ENCODE results near the gene NADSYN1. TPM values are rescaled to one million over a fixed set of nuclear protein-coding genes. Genes with fewer than 3 reads are reported as not detected.

NADSYN1 gene
- total and polyA plus RNA-seq, 2 donors (not counting 1 experiment from before 2014, with no cell fraction given): 22.0 to 81.7 TPM

GRCh38 chr11:71542382-71542781, 89.4 kb downstream of the NADSYN1 start:
- H3K4me1 ChIP-seq (ENCODE audit: control insufficient read depth, extremely low read depth, insufficient read depth, low read length): no peaks in the 10 kb centered on the region

GRCh38 chr11:71542879-71543777, 90.1 kb downstream of the NADSYN1 start:
- H4K20me1 ChIP-seq (ENCODE audit: control insufficient read depth, extremely low read depth, insufficient read depth, low read length): no peaks in the 10 kb centered on the region
- no peak overlapping the region for H3K27ac ChIP-seq (ENCODE audit: insufficient read depth, low read length)
- H3K79me2 ChIP-seq (ENCODE audit: control insufficient read depth, insufficient read depth, low read length): no peaks in the 10 kb centered on the region
- H3K36me3 ChIP-seq (ENCODE audit: control insufficient read depth, insufficient read depth, low read length): no peaks in the 10 kb centered on the region
- H3K27me3 ChIP-seq (ENCODE audit: control insufficient read depth, insufficient read depth, low read length): peaks cover 3% of the 10 kb centered on the region
- no peak for DNase-seq (ENCODE audit: low read depth in 2 of 2)
- no peak overlapping the region for H3K9ac ChIP-seq (ENCODE audit: insufficient read depth, low read length)
- no peak for TF ChIP-seq EZH2 (IDR thresholded peaks at IDR 0.05; ENCODE audit: low read length, missing control alignments)
- no peak for TF ChIP-seq CTCF (conservative IDR thresholded peaks at IDR 0.05 in 1 of 2, IDR thresholded peaks at IDR 0.05 in 1 of 2; ENCODE audit: low read depth in 1 of 2, low read length in 2 of 2)
- H3K4me2 ChIP-seq (ENCODE audit: extremely low read depth, insufficient read depth, low read length): no peak overlapping the region
- no peak overlapping the region for H3K4me3 ChIP-seq (replicated peaks in 1 of 4; ENCODE audit: control extremely low read depth in 1 of 4, insufficient read depth in 1 of 4, low read depth in 3 of 4, low read length in 4 of 4)
- no peaks in the 10 kb centered on the region for H3K4me1 ChIP-seq (ENCODE audit: control insufficient read depth, extremely low read depth, insufficient read depth, low read length)
- no peaks in the 10 kb centered on the region for H3K9me3 ChIP-seq (ENCODE audit: control insufficient read depth, insufficient read depth, low read depth, low read length)
- H2AFZ ChIP-seq (ENCODE audit: low read length): no peak overlapping the region

More at GRCh38 chr11:71542382-71542781, 89.4 kb downstream of the NADSYN1 start:
- H3K27ac ChIP-seq (ENCODE audit: insufficient read depth, low read length): no peak overlapping the region
- DNase-seq (ENCODE audit: low read depth in 2 of 2): no peak
- no peaks in the 10 kb centered on the region for H3K9me3 ChIP-seq (ENCODE audit: control insufficient read depth, insufficient read depth, low read depth, low read length)
- no peaks in the 10 kb centered on the region for H3K36me3 ChIP-seq (ENCODE audit: control insufficient read depth, insufficient read depth, low read length)
- H3K4me3 ChIP-seq (replicated peaks in 1 of 4; ENCODE audit: control extremely low read depth in 1 of 4, insufficient read depth in 1 of 4, low read depth in 3 of 4, low read length in 4 of 4): no peak overlapping the region
- H3K27me3 ChIP-seq (ENCODE audit: control insufficient read depth, insufficient read depth, low read length): peaks cover 3% of the 10 kb centered on the region
- no peak overlapping the region for H3K9ac ChIP-seq (ENCODE audit: insufficient read depth, low read length)
- H2AFZ ChIP-seq (ENCODE audit: low read length): no peak overlapping the region
- no peaks in the 10 kb centered on the region for H3K79me2 ChIP-seq (ENCODE audit: control insufficient read depth, insufficient read depth, low read length)
- no peaks in the 10 kb centered on the region for H4K20me1 ChIP-seq (ENCODE audit: control insufficient read depth, extremely low read depth, insufficient read depth, low read length)
- no peak overlapping the region for H3K4me2 ChIP-seq (ENCODE audit: extremely low read depth, insufficient read depth, low read length)
- TF ChIP-seq CTCF (conservative IDR thresholded peaks at IDR 0.05 in 1 of 2, IDR thresholded peaks at IDR 0.05 in 1 of 2; ENCODE audit: low read depth in 1 of 2, low read length in 2 of 2) (no peak), EZH2 (IDR thresholded peaks at IDR 0.05; ENCODE audit: low read length, missing control alignments) (no peak)

- H3K4me1 ChIP-seq (ENCODE audit: control insufficient read depth, extremely low read depth, insufficient read depth, low read length): no peaks in the 10 kb centered on the region
- H3K79me2 ChIP-seq (ENCODE audit: control insufficient read depth, insufficient read depth, low read length): no peaks in the 10 kb centered on the region
- H4K20me1 ChIP-seq (ENCODE audit: control insufficient read depth, extremely low read depth, insufficient read depth, low read length): no peaks in the 10 kb centered on the region
- TF ChIP-seq EZH2 (IDR thresholded peaks at IDR 0.05; ENCODE audit: low read length, missing control alignments) (no peak), CTCF (conservative IDR thresholded peaks at IDR 0.05 in 1 of 2, IDR thresholded peaks at IDR 0.05 in 1 of 2; ENCODE audit: low read depth in 1 of 2, low read length in 2 of 2) (no peak)
- no peak for DNase-seq (ENCODE audit: low read depth in 2 of 2)
- no peaks in the 10 kb centered on the region for H3K36me3 ChIP-seq (ENCODE audit: control insufficient read depth, insufficient read depth, low read length)
- H2AFZ ChIP-seq (ENCODE audit: low read length): no peak overlapping the region
- H3K27ac ChIP-seq (ENCODE audit: insufficient read depth, low read length): no peak overlapping the region
- H3K9me3 ChIP-seq (ENCODE audit: control insufficient read depth, insufficient read depth, low read depth, low read length): no peaks in the 10 kb centered on the region
- H3K27me3 ChIP-seq (ENCODE audit: control insufficient read depth, insufficient read depth, low read length): peaks cover 3% of the 10 kb centered on the region
- no peak overlapping the region for H3K4me2 ChIP-seq (ENCODE audit: extremely low read depth, insufficient read depth, low read length)
- no peak overlapping the region for H3K9ac ChIP-seq (ENCODE audit: insufficient read depth, low read length)
- no peak overlapping the region for H3K4me3 ChIP-seq (replicated peaks in 1 of 4; ENCODE audit: control extremely low read depth in 1 of 4, insufficient read depth in 1 of 4, low read depth in 3 of 4, low read length in 4 of 4)
Measured at GRCh38 chr11:71543866-71544265, 90.9 kb downstream of the NADSYN1 start.

Measured in fibroblast of lung (primary cell).